IMR-90 (cell line): ENCODE results near the gene FLYWCH1. TPM values are rescaled to one million over a fixed set of nuclear protein-coding genes. Genes with fewer than 3 reads are reported as not detected.

Source experiments
- ATAC-seq: fragments of 200-7000 bp; cut with Tn5 transposase; 2 replicates; pipeline ENCODE4 v1.9.1; 2020; ENCODE audit warnings: low read depth, mild to moderate bottlenecking, moderate library complexity
- BruUV-seq: library from RNA; stranded (reverse); fragments of 400-500 nt; replicated peaks from 2 replicates; lab custom pipeline; 2021; lab: Mats Ljungman, UMichigan
- CTCF ChIA-PET: fragments of 300-600 bp; formaldehyde crosslinking; extraction: SDS; loops from one replicate; lab custom pipeline; 2021; ENCODE audit warnings: antibody characterized with exemption; lab: Yijun Ruan, JAX
- POLR2A ChIA-PET: fragments of 300-600 bp; sonication (Branson Sonifier 250); formaldehyde crosslinking; loops from one replicate; lab custom pipeline; 2022; ENCODE audit warnings: antibody characterized with exemption; ENCODE audit not compliant: unreplicated experiment; lab: Charles Lee
- DNase-seq: peaks from one replicate; pipeline ENCODE4 v3.0.0; 2013
- H2AFZ ChIP-seq: replicated peaks from 2 replicates; pipeline ENCODE3; 2013; ENCODE audit warnings: low read length, mild to moderate bottlenecking; ENCODE audit not compliant: poor library complexity
- H2AK5ac ChIP-seq: 2 replicates; pipeline ENCODE4 v1.6.1; 2013; ENCODE audit warnings: low read depth, low read length, inconsistent platforms
- H2AK9ac ChIP-seq: replicated peaks from 2 replicates; pipeline ENCODE3; 2013; ENCODE audit warnings: mild to moderate bottlenecking, low read depth, low read length, moderate library complexity; ENCODE audit not compliant: poor library complexity
- H2BK120ac ChIP-seq: 2 replicates; pipeline ENCODE4 v1.6.1; 2013; ENCODE audit warnings: low read depth, low read length, inconsistent platforms
- H2BK15ac ChIP-seq: 3 replicates; pipeline ENCODE4 v1.6.1; 2013; ENCODE audit warnings: low read depth, low read length, inconsistent platforms
- H2BK20ac ChIP-seq: 2 replicates; pipeline ENCODE4 v1.6.1; 2013; ENCODE audit warnings: low read depth, mild to moderate bottlenecking, inconsistent platforms, low read length, moderate library complexity
- H2BK5ac ChIP-seq: 2 replicates; pipeline ENCODE4 v1.6.1; 2013; ENCODE audit warnings: mild to moderate bottlenecking, low read depth, low read length, inconsistent platforms; ENCODE audit not compliant: poor library complexity, severe bottlenecking
- H3K14ac ChIP-seq: replicated peaks from 2 replicates; pipeline ENCODE4 v1.6.1; 2013; ENCODE audit warnings: low read depth, low read length, inconsistent platforms
- H3K18ac ChIP-seq: 2 replicates; pipeline ENCODE4 v1.6.1; 2013; ENCODE audit warnings: low read depth, low read length, control low read depth
- H3K23ac ChIP-seq: 2 replicates; pipeline ENCODE4 v1.6.1; 2013; ENCODE audit warnings: low read depth, low read length, inconsistent platforms
- H3K27ac ChIP-seq: 2 replicates; pipeline ENCODE4 v1.5.1; 2013; ENCODE audit warnings: mild to moderate bottlenecking, control low read depth, low read length; ENCODE audit not compliant: insufficient read depth
- H3K27me3 ChIP-seq: 2 replicates; pipeline ENCODE4 v1.6.1; 2013; ENCODE audit warnings: low read length; ENCODE audit not compliant: control insufficient read depth, insufficient read depth
- H3K36me3 ChIP-seq: 2 replicates; pipeline ENCODE4 v1.6.1; 2013; ENCODE audit warnings: low read length, mixed read lengths; ENCODE audit not compliant: control insufficient read depth, insufficient read depth
- H3K4ac ChIP-seq: 2 replicates; pipeline ENCODE4 v1.6.1; 2013; ENCODE audit warnings: low read depth, low read length, inconsistent platforms
- H3K4me1 ChIP-seq: 2 replicates; pipeline ENCODE4 v1.6.1; 2013; ENCODE audit warnings: low read length, mixed read lengths; ENCODE audit not compliant: control insufficient read depth, insufficient read depth
- H3K4me2 ChIP-seq: 2 replicates; pipeline ENCODE4 v1.6.1; 2013; ENCODE audit warnings: low read depth, mild to moderate bottlenecking, control low read depth, low read length, moderate library complexity
- H3K4me3 ChIP-seq: 2 replicates; pipeline ENCODE4 v1.5.1; 2013; ENCODE audit warnings: low read depth, mild to moderate bottlenecking, control low read depth, low read length, moderate library complexity; ENCODE audit not compliant: insufficient read depth
- H3K56ac ChIP-seq: 2 replicates; pipeline ENCODE4 v1.6.1; 2013; ENCODE audit warnings: low read length, inconsistent platforms; ENCODE audit not compliant: insufficient read depth; ENCODE audit errors: extremely low read depth
- H3K79me1 ChIP-seq, 2 experiments: 2 replicates each; pipeline ENCODE4 v1.6.1; 2013; ENCODE audit warnings: low read length in 2 of 2, inconsistent platforms in 1 of 2, low read depth in 1 of 2
- H3K9ac ChIP-seq: 2 replicates; pipeline ENCODE4 v1.6.1; 2013; ENCODE audit warnings: low read depth, low read length, control low read depth
- H3K9me1 ChIP-seq: 2 replicates; pipeline ENCODE4 v1.6.1; 2013; ENCODE audit warnings: low read length, inconsistent platforms; ENCODE audit not compliant: insufficient read depth
- H3K9me3 ChIP-seq: 2 replicates; pipeline ENCODE4 v1.6.1; 2013; ENCODE audit warnings: low read length; ENCODE audit not compliant: control insufficient read depth, insufficient read depth
- H4K20me1 ChIP-seq: 2 replicates; pipeline ENCODE4 v1.6.1; 2013; ENCODE audit warnings: low read length, inconsistent platforms; ENCODE audit not compliant: insufficient read depth
- H4K5ac ChIP-seq: 2 replicates; pipeline ENCODE4 v1.6.1; 2013; ENCODE audit warnings: mild to moderate bottlenecking, low read depth, low read length, control low read depth
- H4K8ac ChIP-seq, 2 experiments: 2 replicates each; pipeline ENCODE4 v1.6.1; 2013; ENCODE audit warnings: low read depth in 2 of 2, low read length in 2 of 2, control low read depth in 1 of 2, inconsistent platforms in 1 of 2
- H4K91ac ChIP-seq: 2 replicates; pipeline ENCODE4 v1.6.1; 2013; ENCODE audit warnings: low read depth, low read length, inconsistent platforms; ENCODE audit not compliant: insufficient read depth
- CEBPB ChIP-seq: IDR thresholded peaks from 2 replicates; pipeline ENCODE4 v1.6.1; 2012; ENCODE audit warnings: low read depth, low read length, improper control_type of control experiment
- FOS ChIP-seq: fragments of 150-350 bp; IDR thresholded peaks from 2 replicates; pipeline ENCODE4 v1.6.1; 2016; ENCODE audit warnings: low read depth, low read length
- MAFK ChIP-seq: IDR thresholded peaks from 2 replicates; pipeline ENCODE4 v1.6.1; 2012; ENCODE audit warnings: low read depth, low read length, improper control_type of control experiment
- MAZ ChIP-seq: IDR thresholded peaks from 2 replicates; pipeline ENCODE4 v1.6.1; 2012; ENCODE audit warnings: low read depth, mild to moderate bottlenecking, low read length, improper control_type of control experiment, moderate library complexity, borderline replicate concordance
- MXI1 ChIP-seq: IDR thresholded peaks from 2 replicates; pipeline ENCODE4 v1.6.1; 2012; ENCODE audit warnings: low read depth, mild to moderate bottlenecking, low read length, moderate library complexity, borderline replicate concordance
- NFE2L2 ChIP-seq: fragments of 150-350 bp; IDR thresholded peaks from 2 replicates; pipeline ENCODE4 v1.6.1; 2016; ENCODE audit warnings: low read depth, mild to moderate bottlenecking, low read length
- POLR2A ChIP-seq: IDR thresholded peaks from 2 replicates; pipeline ENCODE4 v1.6.1; 2012; ENCODE audit warnings: mild to moderate bottlenecking, low read depth, low read length
- RAD21 ChIP-seq: IDR thresholded peaks from 2 replicates; pipeline ENCODE4 v1.6.1; 2012; ENCODE audit warnings: low read length, improper control_type of control experiment
- RCOR1 ChIP-seq: IDR thresholded peaks from 2 replicates; pipeline ENCODE4 v1.6.1; 2012; ENCODE audit warnings: mild to moderate bottlenecking, low read length, improper control_type of control experiment; ENCODE audit not compliant: insufficient replicate concordance
- RFX5 ChIP-seq: IDR thresholded peaks from 2 replicates; pipeline ENCODE4 v1.8.0; 2012; ENCODE audit warnings: low read depth, mild to moderate bottlenecking, low read length, moderate library complexity
- SMC3 ChIP-seq: fragments of 150-350 bp; IDR thresholded peaks from 2 replicates; pipeline ENCODE4 v1.6.1; 2016; ENCODE audit warnings: low read depth, mild to moderate bottlenecking, antibody characterized with exemption, low read length, moderate library complexity
- WGBS, 2 experiments: methylation state at CpG; one replicate each; pipeline versions ENCODE4 v1.1.5 to v1.1.7; 2013; ENCODE audit warnings: missing lambda C conversion rate in 2 of 2; ENCODE audit not compliant: insufficient read length in 1 of 2; ENCODE audit errors: extremely low coverage in 2 of 2; 5-methylcytosine and 5-hydroxymethylcytosine counted together
- dilution Hi-C: fragments of 300-500 bp; cut with HindIII; formaldehyde crosslinking; loops from one replicate; pipeline ENCODE4 v1.14.3; 2018; ENCODE audit warnings: low sequenced_read_pairs; ENCODE audit not compliant: unreplicated experiment
- in situ Hi-C: fragments of 300-500 bp; cut with MboI; formaldehyde crosslinking; loops from 3 replicates; pipeline ENCODE4 v1.14.3; 2019; ENCODE audit warnings: low sequenced_read_pairs, inconsistent platforms, mixed read lengths
- intact Hi-C: fragments of 100-400 bp; cut with micrococcal nuclease; formaldehyde crosslinking; loops from 2 replicates; pipeline ENCODE4 v1.10.0; 2022
- polyA plus RNA-seq, 3 experiments: library from polyadenylated mRNA; depleted of rRNA; stranded (reverse); fragments of >200 nt; gene quantifications; 2 replicates each; pipeline ENCODE4 v1.2.3, GENCODE V29; 2012; ENCODE audit warnings: low replicate concordance in 1 of 3
- total RNA-seq: library from RNA; depleted of rRNA; stranded (reverse); fragments of >200 nt; gene quantifications from 2 replicates; pipeline ENCODE4 v1.2.3, GENCODE V29; 2012
- TF ChIP-seq, protein P1 (sequence below): fragments of 150-350 bp; IDR thresholded peaks from 2 replicates; pipeline ENCODE4 v1.6.1; 2016; ENCODE audit warnings: low read depth, mild to moderate bottlenecking, low read length, moderate library complexity, borderline replicate concordance
- TF ChIP-seq, protein P2 (sequence below): fragments of 150-350 bp; IDR thresholded peaks from 2 replicates; pipeline ENCODE4 v1.6.1; 2017; ENCODE audit warnings: mild to moderate bottlenecking, antibody characterized with exemption, low read length, low read depth
- TF ChIP-seq, protein P3 (sequence below): conservative IDR thresholded peaks from 2 replicates; pipeline ENCODE4 v1.5.1; 2012; ENCODE audit warnings: mild to moderate bottlenecking, low read depth, low read length, improper control_type of control experiment

Gene FLYWCH1
- total and polyA plus RNA-seq, 2 of the 4 experiments (the other 2 are of a cell fraction), result 14.3 to 25.2 TPM

DNA sequence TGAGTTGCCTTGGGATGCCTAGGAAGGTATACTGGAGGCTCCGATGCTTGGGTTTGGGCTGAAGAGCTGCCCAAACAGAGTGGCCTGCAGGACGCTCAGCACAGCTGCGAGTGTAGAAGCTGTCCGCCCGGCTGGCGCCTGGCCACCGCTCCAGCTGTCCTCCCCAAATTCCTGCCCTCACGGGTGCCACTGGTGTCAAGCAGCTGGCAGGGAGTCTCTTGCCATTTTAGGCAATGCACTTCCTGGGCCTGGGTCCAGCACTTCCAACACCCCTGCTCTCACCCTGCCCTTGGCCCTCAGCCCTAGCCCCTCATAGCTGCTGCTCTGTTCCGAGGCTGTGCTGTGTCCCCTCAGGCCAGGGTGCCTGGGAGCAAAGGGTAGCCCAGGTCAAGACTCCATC lies 73.7 kb downstream of the FLYWCH1 start:
- 39% methylated on average over 5 of the region's 9 CpGs; no CpG with 5 or more reads in 1 of the 2 experiments for WGBS, 2 experiments
- ChIA-PET POLR2A (interaction anchor here (0.6 kb wide), 1 partner anchor 39 kb away, joined by 7 read pairs; no protein-coding TSS in a partner anchor), CTCF (no interaction called here)
- Histone ChIP-seq H3K14ac (no peak overlapping the region), H3K27me3 (peaks cover 19% of the 10 kb centered on the region), H2AK9ac (no peak overlapping the region), H4K5ac (no peak overlapping the region), H2AK5ac (no peak overlapping the region), H3K36me3 (no peaks in the 10 kb centered on the region), H2BK5ac (no peak overlapping the region), H3K9me3 (no peaks in the 10 kb centered on the region), H3K18ac (no peak overlapping the region), H3K4me1 (peaks cover 6% of the 10 kb centered on the region), H3K27ac (no peak overlapping the region), H4K8ac (no peak overlapping the region), H2BK120ac (no peak overlapping the region), H3K23ac (no peak overlapping the region), H3K56ac (no peak overlapping the region), H3K4me2 (no peak overlapping the region), H3K4ac (no peak overlapping the region), H3K79me1 (peaks cover 0 to 6% of the 10 kb centered on the region in 2 experiments; a peak in 1 of 4 replicates), H2AFZ (no peak overlapping the region), H3K9me1 (0 out of 2 replicates have a peak, but pooled peaks cover 4% of the 10 kb centered on the region), H4K20me1 (no peaks in the 10 kb centered on the region), H3K9ac (no peak overlapping the region), H3K4me3 (no peak overlapping the region), H2BK20ac (no peak overlapping the region), H4K91ac (no peak overlapping the region), H2BK15ac (no peak overlapping the region)
- DNase-seq (no peak), ATAC-seq (no peak)
- BruUV-seq, result no TSS peak
- intact Hi-C loops, result no loop called here
- TF ChIP-seq CEBPB (no peak), MAFK (no peak), RAD21 (no peak), MXI1 (no peak), SMC3 (no peak), FOS (no peak), MAZ (no peak), RCOR1 (no peak), POLR2A (no peak), RFX5 (no peak), NFE2L2 (no peak)
- TF ChIP-seq, protein P1, sequence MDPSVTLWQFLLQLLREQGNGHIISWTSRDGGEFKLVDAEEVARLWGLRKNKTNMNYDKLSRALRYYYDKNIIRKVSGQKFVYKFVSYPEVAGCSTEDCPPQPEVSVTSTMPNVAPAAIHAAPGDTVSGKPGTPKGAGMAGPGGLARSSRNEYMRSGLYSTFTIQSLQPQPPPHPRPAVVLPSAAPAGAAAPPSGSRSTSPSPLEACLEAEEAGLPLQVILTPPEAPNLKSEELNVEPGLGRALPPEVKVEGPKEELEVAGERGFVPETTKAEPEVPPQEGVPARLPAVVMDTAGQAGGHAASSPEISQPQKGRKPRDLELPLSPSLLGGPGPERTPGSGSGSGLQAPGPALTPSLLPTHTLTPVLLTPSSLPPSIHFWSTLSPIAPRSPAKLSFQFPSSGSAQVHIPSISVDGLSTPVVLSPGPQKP, result no peak
- TF ChIP-seq, protein P2, sequence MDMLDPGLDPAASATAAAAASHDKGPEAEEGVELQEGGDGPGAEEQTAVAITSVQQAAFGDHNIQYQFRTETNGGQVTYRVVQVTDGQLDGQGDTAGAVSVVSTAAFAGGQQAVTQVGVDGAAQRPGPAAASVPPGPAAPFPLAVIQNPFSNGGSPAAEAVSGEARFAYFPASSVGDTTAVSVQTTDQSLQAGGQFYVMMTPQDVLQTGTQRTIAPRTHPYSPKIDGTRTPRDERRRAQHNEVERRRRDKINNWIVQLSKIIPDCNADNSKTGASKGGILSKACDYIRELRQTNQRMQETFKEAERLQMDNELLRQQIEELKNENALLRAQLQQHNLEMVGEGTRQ, result no peak
- TF ChIP-seq, protein P3, sequence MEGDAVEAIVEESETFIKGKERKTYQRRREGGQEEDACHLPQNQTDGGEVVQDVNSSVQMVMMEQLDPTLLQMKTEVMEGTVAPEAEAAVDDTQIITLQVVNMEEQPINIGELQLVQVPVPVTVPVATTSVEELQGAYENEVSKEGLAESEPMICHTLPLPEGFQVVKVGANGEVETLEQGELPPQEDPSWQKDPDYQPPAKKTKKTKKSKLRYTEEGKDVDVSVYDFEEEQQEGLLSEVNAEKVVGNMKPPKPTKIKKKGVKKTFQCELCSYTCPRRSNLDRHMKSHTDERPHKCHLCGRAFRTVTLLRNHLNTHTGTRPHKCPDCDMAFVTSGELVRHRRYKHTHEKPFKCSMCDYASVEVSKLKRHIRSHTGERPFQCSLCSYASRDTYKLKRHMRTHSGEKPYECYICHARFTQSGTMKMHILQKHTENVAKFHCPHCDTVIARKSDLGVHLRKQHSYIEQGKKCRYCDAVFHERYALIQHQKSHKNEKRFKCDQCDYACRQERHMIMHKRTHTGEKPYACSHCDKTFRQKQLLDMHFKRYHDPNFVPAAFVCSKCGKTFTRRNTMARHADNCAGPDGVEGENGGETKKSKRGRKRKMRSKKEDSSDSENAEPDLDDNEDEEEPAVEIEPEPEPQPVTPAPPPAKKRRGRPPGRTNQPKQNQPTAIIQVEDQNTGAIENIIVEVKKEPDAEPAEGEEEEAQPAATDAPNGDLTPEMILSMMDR, result no peak
- dilution Hi-C loops, result no loop called here
- in situ Hi-C loops, result no loop called here
